ENCODE data around the gene SVIL. TPM values are rescaled to one million over a fixed set of nuclear protein-coding genes. Genes with fewer than 3 reads are reported as not detected.
A peak's percentile ranks its signal among the peaks of the same experiment; 100 is the strongest.

Gene SVIL
- total and polyA plus RNA-seq, 4 donors, result 3.1 to 26.0 (median 9.4) TPM

- TF ChIP-seq REST (IDR thresholded peaks at IDR 0.05) (no peak), HNF4A (conservative IDR thresholded peaks at IDR 0.05) (peak in 1 of 2 donors; percentile 6), YY1 (IDR thresholded peaks at IDR 0.05) (no peak), FOXA2 (IDR thresholded peaks at IDR 0.05) (no peak), ZBTB33 (IDR thresholded peaks at IDR 0.05) (no peak), FOXA1 (IDR thresholded peaks at IDR 0.05) (no peak), EGR1 (IDR thresholded peaks at IDR 0.05; ENCODE audit: low read depth in 2 of 2) (no peak)
Observed at GRCh38 chr10:29535012-29535777, 99.6 kb downstream of the SVIL start (continued).

GRCh38 chr10:29534590-29534989, 100.2 kb downstream of the SVIL start:
- Histone ChIP-seq H3K27ac (ENCODE audit: low read depth in 1 of 2, low read length in 2 of 2) (no peak overlapping the region), H3K4me3 (ENCODE audit: low read depth in 1 of 3, low read length in 3 of 3) (no peak overlapping the region), H3K36me3 (ENCODE audit: control insufficient read depth in 4 of 4, insufficient read depth in 3 of 4, low read depth in 1 of 4, low read length in 3 of 4) (peaks cover 0 to 15% (median 6%) of the 10 kb centered on the region in 4 donors), H3K4me1 (ENCODE audit: control insufficient read depth in 4 of 4, insufficient read depth in 4 of 4, low read length in 3 of 4) (peaks cover 0 to 10% (median 5%) of the 10 kb centered on the region in 4 donors), H3K9me3 (ENCODE audit: control insufficient read depth in 4 of 4, low read length in 3 of 4) (no peaks in the 10 kb centered on the region), H3K9ac (ENCODE audit: low read depth in 1 of 2, low read length in 2 of 2) (no peak overlapping the region), H3K27me3 (ENCODE audit: control insufficient read depth in 4 of 4, insufficient read depth in 4 of 4, low read length in 3 of 4) (no peaks in the 10 kb centered on the region)
- no peak for DNase-seq (ENCODE audit: low spot score)
- TF ChIP-seq MAX (IDR thresholded peaks at IDR 0.05) (no peak), NR2F2 (IDR thresholded peaks at IDR 0.05) (no peak), HNF4A (conservative IDR thresholded peaks at IDR 0.05) (no peak), EGR1 (IDR thresholded peaks at IDR 0.05; ENCODE audit: low read depth in 2 of 2) (no peak), RXRA (IDR thresholded peaks at IDR 0.05) (no peak), ZBTB33 (IDR thresholded peaks at IDR 0.05) (no peak)
- WGBS, result 73% methylated on average over 2 of the region's 2 CpGs

- WGBS, result 89% methylated on average over 7 of the region's 7 CpGs
- H3K4me1 ChIP-seq (ENCODE audit: control insufficient read depth in 4 of 4, insufficient read depth in 4 of 4, low read length in 3 of 4), result peaks cover 0 to 10% (median 5%) of the 10 kb centered on the region in 4 donors
- DNase-seq (ENCODE audit: low spot score), result no peak
Observed at GRCh38 chr10:29533696-29534285, 101.0 kb downstream of the SVIL start.

More at GRCh38 chr10:29533696-29534285, 101.0 kb downstream of the SVIL start:
- Histone ChIP-seq H3K27ac (ENCODE audit: low read depth in 1 of 2, low read length in 2 of 2) (no peak overlapping the region), H3K9ac (ENCODE audit: low read depth in 1 of 2, low read length in 2 of 2) (no peak overlapping the region), H3K27me3 (ENCODE audit: control insufficient read depth in 4 of 4, insufficient read depth in 4 of 4, low read length in 3 of 4) (no peaks in the 10 kb centered on the region), H3K4me3 (ENCODE audit: low read depth in 1 of 3, low read length in 3 of 3) (no peak overlapping the region), H3K36me3 (ENCODE audit: control insufficient read depth in 4 of 4, insufficient read depth in 3 of 4, low read depth in 1 of 4, low read length in 3 of 4) (peaks cover 0 to 20% (median 9%) of the 10 kb centered on the region in 4 donors), H3K9me3 (ENCODE audit: control insufficient read depth in 4 of 4, low read length in 3 of 4) (no peaks in the 10 kb centered on the region)
- no peak for TF ChIP-seq HNF4A (conservative IDR thresholded peaks at IDR 0.05)
- no peak for TF ChIP-seq FOXA2 (IDR thresholded peaks at IDR 0.05)
- no peak for TF ChIP-seq SP1 (IDR thresholded peaks at IDR 0.05)
- TF ChIP-seq ZBTB33 (IDR thresholded peaks at IDR 0.05), result no peak
